Measurements from ENCODE around the gene EEIG1. TPM values are rescaled to one million over a fixed set of nuclear protein-coding genes. Genes with fewer than 3 reads are reported as not detected.
"Not testable (repeated sequence)": the region's sequence is repeated elsewhere in the genome, so short reads cannot be mapped to it uniquely, and the experiment has no call there.

The EEIG1 gene
- polyA plus RNA-seq (2013, experiment 1 of 2; ENCODE audit: insufficient read length), result 26.1 TPM
- 29.4 TPM for polyA plus RNA-seq (2013, experiment 2 of 2; ENCODE audit: insufficient read length)

DNA sequence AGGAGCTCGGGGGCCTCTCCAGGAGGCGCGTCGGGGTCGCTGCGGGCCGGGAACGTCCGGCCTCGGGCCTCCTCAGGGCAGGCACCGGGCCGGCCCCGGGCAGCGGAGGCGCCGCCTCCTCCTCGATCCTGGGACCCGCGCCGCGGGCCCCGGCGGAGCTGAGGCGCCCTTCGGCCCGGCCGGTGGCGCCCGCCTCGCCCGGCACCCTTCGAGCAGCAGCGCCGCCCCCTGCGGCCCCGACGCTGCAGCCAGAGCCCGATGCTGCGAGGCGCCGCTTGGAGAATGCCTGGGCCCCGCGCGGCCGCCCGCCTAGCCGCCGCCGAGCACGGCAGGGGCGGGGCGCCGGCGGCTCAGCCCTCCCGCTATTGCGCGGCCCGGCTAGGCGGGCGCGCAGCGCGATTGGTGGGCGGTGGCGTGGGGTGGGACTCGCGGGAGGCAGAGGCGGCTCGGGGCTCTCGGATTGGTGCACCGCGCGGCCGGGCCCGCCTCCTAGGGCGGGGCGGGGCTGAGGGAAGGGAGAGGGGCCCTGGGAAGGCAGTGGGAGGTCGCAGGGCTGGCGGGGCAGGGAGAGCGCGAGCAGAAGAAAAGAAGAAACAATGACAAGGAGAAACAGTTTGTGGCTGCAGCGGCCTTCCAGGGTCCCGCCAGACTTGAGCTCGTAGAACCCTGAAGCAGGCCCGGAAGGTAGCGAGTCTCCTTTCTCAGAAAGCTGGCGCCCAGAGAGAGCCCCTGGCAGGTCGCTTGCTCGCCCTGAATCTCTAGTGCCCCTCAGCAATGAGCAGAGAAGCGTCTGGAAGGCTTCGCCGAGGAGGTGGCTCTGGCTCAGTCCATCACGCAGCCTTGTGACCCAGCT is at the start of gene EEIG1:
TSS of gene EEIG1 (minus strand) at position 284 of the 853 bp plus-strand sequence. CDS start 852 bp downstream, outside the sequence.
- DNase-seq, result peak; percentile 93

DNA sequence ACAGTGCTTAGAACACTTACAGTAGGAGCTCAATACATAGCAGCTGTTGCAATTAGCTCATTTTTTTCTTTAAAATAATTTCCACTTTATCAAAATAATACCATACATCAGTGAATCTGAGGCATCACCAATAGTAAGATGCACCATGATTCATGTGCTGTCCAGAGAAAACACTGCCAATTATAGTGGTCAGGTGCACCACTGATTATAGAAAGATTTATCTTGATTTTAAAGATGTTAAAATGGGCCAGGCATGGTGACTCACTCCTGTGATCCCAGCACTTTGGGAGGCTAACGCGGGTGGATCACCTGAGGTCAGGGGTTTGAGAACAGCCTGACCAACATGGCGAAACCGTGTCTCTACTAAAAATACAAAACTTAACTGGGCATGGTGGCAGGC is 46.9 kb upstream of the EEIG1 start:
- DNase-seq, result no peak

DNA sequence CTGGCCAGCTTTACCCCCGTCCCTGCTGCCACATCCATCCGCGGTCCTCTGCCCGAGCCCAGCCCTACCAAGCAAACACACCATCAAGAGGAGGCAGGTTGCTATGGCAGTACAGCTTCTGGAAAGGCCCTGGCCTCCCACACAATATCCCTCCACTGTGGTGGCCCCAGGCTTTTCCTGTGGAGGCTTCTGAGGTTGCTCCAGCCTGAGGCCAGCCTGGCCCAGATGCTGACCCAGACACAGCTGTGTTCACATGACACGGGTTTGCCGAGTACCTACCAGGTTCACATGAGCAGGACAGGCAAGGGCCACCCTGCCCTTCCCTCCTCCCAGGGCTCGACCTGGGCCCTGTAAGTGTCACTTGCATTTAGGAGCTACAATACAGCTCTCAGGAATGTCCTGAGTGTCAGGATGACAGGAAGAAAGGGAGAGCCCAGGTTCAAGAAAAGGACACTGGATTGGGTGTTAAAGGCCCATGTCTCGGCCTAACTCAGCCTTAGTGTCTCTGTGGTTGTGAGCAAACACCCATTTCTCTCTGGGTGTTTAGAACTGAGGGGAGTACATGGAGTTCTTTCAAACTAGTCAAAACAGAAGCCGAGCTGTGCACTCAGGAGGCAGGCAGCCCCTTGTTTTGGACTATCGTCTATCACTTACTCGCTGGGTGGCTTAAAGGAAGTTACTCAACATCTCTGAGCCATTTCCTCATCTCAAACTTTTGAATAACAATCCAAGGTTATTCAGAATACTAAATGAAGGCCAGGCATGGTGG is 46.2 kb upstream of the EEIG1 start:
- no peak for DNase-seq

- DNase-seq, result no peak
Measured at GRCh38 chr9:128026255-128026772, 45.5 kb upstream of the EEIG1 start.

- no peak for DNase-seq
Measured at GRCh38 chr9:128025736-128026135, 44.9 kb upstream of the EEIG1 start.

- no peak for DNase-seq
Measured at GRCh38 chr9:128024761-128025308, 44.0 kb upstream of the EEIG1 start.

GRCh38 chr9:128023671-128024070 is 42.9 kb upstream of the EEIG1 start:
- not testable (repeated sequence) for DNase-seq

DNA sequence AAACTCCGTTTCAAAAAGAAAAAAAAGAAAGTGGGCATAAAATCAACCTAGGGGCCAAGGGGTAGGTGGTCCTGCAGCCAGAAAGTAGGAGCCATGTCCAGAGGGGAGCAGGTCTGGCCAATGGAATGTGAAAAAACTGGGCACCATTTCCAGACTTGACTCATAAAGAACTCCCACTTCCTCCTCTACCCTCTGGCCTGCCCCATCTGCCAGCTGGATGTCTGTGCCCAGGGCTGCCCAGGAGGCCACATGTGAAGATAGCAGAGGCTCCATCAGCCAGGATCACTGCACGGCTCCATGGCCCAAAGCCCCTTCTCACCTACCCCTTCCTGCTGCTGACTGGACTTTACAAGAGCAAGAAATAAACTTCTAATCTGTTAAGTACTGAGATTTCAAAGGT is 42.1 kb upstream of the EEIG1 start:
- DNase-seq, result no peak

DNA sequence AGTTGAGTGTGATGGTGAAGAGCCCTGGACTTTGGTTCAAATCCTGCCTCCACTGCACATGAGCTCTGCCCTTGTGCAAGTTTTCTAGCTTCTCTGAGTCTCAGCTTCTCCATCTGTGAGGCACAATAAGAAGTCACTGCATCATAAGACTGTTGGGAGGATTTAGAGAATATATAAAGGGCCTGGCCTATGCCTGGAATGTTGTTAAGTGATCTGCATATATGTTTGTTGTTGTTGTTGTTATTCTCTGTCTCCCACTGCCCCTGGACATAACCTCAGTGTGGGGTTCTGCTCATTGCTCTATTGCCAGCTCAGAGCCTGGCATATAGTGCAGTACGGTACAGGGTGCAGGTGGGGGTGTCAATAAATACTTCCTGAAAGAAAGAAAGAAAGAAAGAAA is 40.3 kb upstream of the EEIG1 start:
- no peak for DNase-seq

- no peak for DNase-seq
Measured at GRCh38 chr9:128020692-128021091, 39.9 kb upstream of the EEIG1 start.

DNA sequence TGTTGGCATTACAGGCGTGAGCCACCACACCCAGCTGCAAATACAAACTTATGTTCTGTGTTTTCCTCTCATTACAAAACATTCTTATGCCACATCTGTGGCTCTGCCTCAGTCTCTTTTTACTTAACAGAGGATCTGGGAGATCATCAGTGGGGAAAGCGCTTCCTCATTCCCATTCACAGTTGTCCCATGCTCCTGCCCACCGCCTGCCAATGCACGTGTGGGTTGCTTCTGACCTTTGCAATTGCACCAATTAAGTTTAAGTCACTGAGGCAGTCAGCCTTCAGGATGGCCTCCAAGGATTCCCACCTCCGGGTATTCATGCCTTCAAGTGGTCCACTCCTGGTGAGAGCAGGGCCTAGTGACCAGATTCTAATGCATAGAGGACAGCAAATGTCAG is 34.9 kb upstream of the EEIG1 start:
- DNase-seq, result no peak

- DNase-seq, result no peak
Measured at GRCh38 chr9:128011071-128011817, 30.5 kb upstream of the EEIG1 start.

DNA sequence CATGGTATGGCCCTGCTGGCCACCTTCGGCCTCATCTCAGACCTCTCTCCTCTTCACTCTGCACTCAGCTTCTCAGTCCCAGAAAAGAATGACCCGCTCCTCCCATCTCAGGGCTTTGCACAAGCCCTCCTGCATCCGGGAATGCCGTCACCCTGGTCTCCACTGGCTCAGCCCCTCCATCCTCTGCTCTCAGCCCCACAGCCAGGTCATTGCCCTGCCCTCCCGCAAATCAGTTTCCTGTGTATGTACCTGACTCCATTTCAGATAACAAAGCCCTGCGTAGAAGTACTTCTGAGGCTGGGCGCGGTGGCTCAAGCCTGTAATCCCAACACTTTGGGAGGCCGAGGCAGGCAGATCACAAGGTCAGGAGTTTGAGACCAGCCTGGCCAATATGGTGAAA is 28.9 kb upstream of the EEIG1 start:
- no peak for DNase-seq

DNA sequence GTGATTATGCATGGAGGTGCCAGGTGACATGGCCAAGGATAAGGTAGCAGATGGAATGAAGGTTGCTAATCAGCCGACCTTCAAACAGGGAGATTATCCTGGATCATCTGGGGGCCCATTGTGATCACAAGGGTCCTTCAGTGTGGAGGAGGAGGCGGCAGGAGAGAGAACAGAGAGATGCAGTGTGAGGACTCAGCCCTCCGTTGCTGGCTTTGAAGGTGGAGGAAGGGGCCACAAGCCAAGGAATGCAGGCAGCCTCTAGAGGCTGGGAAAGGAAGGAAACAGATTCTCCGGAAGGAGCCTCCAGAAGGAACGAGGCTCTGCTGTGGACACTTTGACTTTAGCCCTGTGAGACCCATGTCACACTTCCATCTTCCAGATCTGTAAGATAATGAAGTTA is 27.4 kb upstream of the EEIG1 start:
- no peak for DNase-seq

DNA sequence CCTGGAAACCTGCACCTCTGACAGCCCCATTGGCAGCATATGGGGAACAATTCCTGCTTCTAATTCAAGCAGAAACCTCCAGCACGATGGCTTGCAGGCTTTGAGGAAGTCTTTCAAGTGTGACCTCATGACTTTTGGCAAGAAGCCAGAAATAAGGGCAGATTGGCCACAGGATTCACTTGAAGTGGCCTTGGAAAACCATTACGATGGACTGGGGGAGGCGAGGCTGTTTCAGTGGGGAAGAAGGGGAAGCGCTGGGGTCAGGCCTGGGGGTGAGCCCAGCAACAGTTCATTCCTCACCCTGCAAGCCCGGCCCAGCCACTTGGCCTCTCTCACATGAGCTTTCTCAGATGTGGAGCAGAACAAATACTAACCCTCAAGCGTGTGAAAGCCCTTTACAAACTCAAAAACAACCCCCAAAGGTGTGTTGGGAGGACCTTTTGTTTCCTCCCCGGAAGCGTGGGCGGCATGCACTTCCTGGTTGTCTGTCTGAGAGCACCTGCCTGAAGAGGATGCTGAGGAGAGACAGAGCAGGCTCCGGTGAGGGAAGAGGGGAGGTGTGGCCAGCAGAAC is 26.9 kb upstream of the EEIG1 start:
- DNase-seq, result peak; percentile 43

DNA sequence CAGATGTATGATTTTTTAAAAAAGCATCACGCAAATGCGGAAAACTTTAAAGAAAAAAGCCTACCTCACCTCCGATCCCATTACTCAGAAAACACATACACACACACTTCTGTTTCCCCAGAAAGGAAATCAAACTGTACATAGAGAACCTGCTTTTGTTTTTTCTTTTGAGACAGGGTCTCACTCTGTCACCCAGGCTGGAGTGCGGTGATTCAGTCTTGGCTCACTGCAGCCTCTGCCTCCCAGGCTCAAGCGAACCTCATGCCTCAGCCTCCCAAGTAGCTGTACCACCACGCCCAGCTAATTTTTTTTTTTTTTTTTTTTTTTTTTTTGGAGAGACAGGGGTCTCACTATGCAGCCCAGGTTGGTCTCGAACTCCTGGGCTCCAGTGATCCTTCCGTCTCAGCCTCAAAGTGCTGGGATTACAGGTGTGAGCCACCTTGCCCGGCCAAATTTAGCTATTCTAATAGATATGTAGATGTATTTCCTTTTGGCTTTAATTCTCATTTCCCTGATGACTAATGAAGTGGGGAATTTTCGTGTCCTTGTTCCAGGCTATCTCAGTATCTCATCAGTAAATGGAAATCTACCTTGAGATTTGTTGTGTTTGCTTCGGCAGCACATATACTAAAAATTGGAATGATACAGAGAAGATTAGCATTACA is 25.7 kb upstream of the EEIG1 start:
- DNase-seq, result no peak

DNA sequence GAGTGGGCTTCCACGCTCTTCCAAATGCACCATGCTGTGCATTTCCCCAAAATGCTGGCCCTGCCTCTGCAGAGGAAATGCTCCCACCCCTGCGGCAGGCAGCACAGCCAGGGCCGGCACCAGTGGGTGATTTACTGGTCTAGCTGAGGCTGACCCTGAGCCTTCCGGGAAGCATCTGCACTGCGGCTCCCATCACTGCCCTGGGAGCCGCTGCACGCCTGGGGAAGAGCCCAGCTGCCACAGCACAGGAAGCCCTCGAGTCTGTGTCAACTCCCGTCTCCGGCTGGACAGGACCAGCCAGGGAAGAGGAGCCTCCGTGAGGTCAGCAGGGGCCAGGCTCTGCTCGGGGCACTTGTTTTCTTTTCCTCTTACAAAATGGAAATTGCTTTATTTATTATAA is 25.1 kb upstream of the EEIG1 start:
- DNase-seq, result no peak

GRCh38 chr9:128003966-128004604 is 23.3 kb upstream of the EEIG1 start:
- no peak for DNase-seq

DNA sequence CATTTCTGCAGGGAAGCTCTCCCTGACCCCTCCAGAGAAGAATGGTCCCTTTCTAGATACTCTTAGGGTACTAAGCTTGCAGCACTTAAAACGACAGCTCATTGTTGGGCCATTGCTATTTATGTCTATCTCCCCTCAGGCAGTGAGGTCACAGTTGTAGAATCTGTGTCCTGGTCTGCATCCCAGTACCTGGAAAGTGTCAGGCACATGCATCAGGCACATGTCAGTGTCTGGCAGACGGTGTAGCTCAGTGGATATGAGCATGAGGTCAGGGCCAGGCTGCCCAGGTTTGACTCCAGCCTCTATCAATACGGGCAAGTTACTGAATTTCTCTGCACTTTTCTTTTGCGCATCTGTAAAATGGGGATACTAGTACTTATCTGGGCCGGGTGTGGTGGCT is 22.2 kb upstream of the EEIG1 start:
- no peak for DNase-seq

GRCh38 chr9:128001779-128002298 is 21.1 kb upstream of the EEIG1 start:
- DNase-seq, result peak; percentile 91

Measured in fibroblast of skin of abdomen (primary cell).